Fibroblast of the aortic adventitia (primary cell): Measurements from ENCODE around the gene CST3. TPM values are rescaled to one million over a fixed set of nuclear protein-coding genes. Genes with fewer than 3 reads are reported as not detected.
A peak's percentile ranks its signal among the peaks of the same experiment; 100 is the strongest.

Source experiments
- DNase-seq: peaks from one replicate; pipeline ENCODE4 v3.0.0-alpha.2; 2010; ENCODE audit warnings: low read depth
- H3K4me3 ChIP-seq: 2 replicates; pipeline ENCODE4 v1.5.1; 2011; ENCODE audit warnings: low read depth, mild to moderate bottlenecking, control low read depth, low read length, moderate library complexity
- CTCF ChIP-seq: IDR thresholded peaks from 2 replicates; pipeline ENCODE4 v1.5.1; 2011; ENCODE audit warnings: mild to moderate bottlenecking, low read length, control low read depth, inconsistent platforms; ENCODE audit not compliant: insufficient read depth
- total RNA-seq: library from RNA; depleted of rRNA; stranded (reverse); fragments of >200 nt; gene quantifications from 2 replicates; pipeline ENCODE4 v1.2.3, GENCODE V29; 2012; ENCODE audit warnings: low replicate concordance

Gene CST3
- total RNA-seq, 1 donor: 246 TPM

GRCh38 chr20:23632711-23633573 lies 4.8 kb downstream of the CST3 start:
- no peak for DNase-seq
- H3K4me3 ChIP-seq: no peak overlapping the region
- no peak for TF ChIP-seq CTCF

GRCh38 chr20:23631981-23632710 lies 5.6 kb downstream of the CST3 start:
- H3K4me3 ChIP-seq: no peak overlapping the region
- no peak for TF ChIP-seq CTCF
- no peak for DNase-seq

- H3K4me3 ChIP-seq: no peak overlapping the region
- no peak for TF ChIP-seq CTCF
- DNase-seq: no peak
These were observed 6.4 kb downstream of the CST3 start for GRCh38 chr20:23631226-23631822.

- H3K4me3 ChIP-seq: no peak overlapping the region
- no peak for TF ChIP-seq CTCF
These were observed 7.3 kb downstream of the CST3 start for GRCh38 chr20:23630392-23630849.

GRCh38 chr20:23629542-23630391 lies 8.0 kb downstream of the CST3 start:
- no peak for TF ChIP-seq CTCF
- DNase-seq: no peak
- H3K4me3 ChIP-seq: no peak overlapping the region

More at GRCh38 chr20:23630392-23630849, 7.3 kb downstream of the CST3 start:
- no peak for DNase-seq

GRCh38 chr20:23629017-23629541 lies 8.7 kb downstream of the CST3 start:
- H3K4me3 ChIP-seq: no peak overlapping the region
- DNase-seq: peak; percentile 92
- TF ChIP-seq CTCF: no peak
